GM19099 (cell line): Measurements from ENCODE around the gene DISP3.

Source experiments
- POLR2A ChIP-seq: IDR thresholded peaks from 3 replicates; pipeline ENCODE4 v1.6.1; 2011; ENCODE audit warnings: low read depth; ENCODE audit not compliant: insufficient read length; ENCODE audit errors: extremely low read depth

Gene DISP3

GRCh38 chr1:11514366-11514765, 35.4 kb downstream of the DISP3 start:
- no peak for TF ChIP-seq POLR2A

DNA sequence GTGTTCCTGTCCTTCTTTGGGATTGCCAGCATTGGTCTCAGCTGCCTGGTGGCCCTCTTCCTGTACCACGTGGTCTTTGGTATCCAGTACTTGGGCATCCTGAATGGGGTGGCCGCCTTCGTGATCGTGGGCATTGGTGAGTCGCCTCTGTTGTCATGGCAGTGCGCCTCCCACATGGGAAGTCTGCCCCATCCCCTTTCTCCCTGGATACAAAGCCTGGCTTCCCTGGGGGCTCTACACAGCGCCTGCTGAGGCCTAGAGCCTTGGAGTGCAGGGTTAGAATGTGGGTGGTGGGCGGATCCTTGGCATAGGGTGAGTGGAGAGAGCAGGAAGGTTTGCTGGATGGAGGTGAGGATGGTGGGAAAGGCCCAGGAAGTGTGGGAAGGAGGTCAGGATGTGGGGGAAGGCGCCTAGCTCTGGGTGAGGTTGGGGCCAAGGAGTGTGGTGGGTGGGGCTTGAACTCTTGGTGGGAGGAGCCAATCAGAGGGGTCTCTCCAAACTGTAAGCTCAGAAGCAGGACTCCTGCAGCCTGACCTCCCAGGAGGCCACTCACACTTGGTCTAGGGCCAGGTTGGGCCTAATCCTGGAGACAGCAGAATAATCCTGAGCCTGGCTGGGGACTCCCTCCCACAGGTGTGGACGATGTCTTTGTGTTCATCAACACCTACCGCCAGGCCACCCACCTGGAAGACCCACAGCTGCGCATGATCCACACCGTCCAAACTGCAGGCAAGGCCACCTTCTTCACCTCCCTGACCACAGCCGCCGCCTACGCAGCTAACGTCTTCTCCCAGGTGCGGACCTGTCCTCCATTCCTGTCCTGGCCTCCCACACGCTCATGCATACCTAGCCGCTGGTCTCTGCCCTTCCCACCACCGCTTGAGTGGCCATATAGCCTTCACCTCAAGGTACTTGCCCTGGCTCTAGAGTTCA, 36.7 kb downstream of the DISP3 start:
- no peak for TF ChIP-seq POLR2A

DNA sequence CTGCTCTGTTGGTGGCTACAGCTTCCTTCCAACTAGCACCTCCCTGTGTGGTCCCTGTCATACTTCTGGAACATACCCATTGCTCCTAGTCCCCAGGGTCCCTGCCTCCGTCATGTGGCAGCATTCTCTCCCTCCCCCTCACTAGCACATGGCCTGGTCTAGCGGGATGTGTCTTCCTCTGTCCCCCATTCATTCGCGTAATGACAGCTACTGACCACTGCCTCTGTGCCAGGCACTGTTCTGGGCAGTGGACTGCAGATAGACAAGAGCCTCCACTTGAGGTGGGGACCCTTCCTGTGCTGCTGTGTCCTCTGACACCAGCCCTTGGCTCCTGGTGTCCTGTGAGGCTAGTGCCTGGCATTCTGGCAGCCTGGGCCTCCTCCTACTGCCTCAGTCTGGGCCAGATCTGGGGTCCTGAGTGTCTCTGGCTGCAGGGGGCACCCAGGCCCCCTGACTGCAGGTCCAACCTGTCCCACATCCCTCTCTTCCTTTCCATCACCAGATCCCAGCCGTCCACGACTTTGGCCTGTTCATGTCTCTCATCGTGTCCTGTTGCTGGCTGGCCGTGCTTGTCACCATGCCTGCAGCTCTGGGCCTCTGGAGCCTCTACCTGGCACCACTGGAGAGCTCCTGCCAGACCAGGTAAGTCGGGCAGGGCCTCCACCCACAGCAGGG, 38.1 kb downstream of the DISP3 start:
- TF ChIP-seq POLR2A: no peak

- TF ChIP-seq POLR2A: no peak
Measured at GRCh38 chr1:11518016-11518701, 39.2 kb downstream of the DISP3 start.

GRCh38 chr1:11518791-11519628, 40.1 kb downstream of the DISP3 start:
- no peak for TF ChIP-seq POLR2A

DNA sequence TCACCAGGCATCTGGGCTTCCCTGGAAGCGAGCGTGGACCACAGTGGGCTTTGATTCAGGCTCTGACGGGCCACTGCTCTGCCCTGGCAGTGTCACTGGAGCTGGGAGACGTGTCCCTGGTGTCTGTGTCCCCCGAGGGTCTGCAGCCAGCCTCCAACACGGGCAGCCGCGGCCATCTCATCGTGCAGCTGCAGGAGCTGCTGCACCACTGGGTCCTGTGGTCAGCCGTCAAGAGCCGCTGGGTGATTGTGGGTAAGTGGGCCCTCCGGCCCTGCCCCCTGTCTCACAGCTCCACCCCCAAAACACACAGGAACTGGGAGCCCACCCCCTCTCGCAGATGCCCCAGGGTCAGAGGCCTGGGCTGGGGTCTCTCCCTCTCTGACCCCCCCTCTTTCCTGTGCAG, 40.7 kb downstream of the DISP3 start:
- TF ChIP-seq POLR2A: no peak

GRCh38 chr1:11520531-11521233, 41.7 kb downstream of the DISP3 start:
- no peak for TF ChIP-seq POLR2A

DNA sequence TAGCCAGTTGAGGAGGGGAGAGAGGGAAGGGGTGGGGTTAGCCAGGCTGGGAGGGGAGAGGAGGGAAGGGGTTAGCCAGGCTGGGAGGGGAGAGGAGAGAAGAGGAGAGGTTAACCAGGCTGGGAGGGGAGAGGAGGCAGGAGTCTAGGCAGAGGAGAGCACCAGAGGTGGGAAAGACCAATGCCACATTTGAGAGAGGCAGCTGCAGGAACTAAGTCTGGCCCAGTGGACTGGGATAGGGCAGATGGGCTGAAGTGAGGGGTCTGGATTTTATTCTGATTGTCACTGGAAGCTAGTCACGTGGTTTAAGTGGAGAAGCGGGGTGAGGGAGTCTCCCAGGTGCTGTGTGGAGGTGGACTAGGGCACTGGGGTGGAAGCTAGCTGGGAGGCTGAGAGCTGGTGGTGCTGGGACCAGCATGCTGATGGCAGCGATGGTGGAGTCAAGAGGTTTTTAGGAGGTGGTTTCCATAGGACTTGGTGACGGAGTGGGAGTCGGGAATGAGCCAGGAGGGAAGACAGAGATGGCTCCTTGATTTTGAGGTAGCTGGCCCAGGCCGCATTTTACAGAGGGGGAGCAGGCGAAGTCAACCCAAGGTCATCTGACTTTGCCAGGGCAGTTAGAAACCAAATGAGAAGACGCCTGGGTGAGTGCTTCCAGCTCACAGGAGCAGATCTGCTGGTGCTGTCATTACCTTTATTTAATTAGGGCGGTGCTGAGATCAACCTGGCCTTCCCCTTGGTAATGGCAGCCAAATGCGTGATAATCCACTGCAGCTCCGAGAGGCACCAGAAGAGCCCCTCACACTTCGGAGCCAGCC, 42.8 kb downstream of the DISP3 start:
- TF ChIP-seq POLR2A: no peak

- TF ChIP-seq POLR2A: no peak
Measured at GRCh38 chr1:11522400-11523235, 43.7 kb downstream of the DISP3 start.

DNA sequence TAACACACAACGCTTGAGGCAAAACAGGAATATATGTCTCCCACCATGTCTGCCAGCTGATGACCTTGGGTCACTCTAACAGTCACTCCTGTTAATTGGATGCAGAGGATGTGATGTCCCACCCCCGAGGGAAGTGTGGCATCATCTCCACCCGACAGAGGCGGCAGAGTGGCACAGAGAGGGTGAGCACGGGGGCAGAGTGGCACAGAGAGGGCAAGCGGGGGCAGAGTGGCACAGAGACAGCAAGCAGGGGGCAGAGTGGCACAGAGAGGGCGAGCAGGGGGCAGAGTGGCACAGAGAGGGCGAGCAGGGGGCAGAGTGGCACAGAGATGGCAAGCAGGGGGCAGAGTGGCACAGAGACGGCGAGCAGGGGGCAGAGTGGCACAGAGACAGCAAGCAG, 44.3 kb downstream of the DISP3 start:
- TF ChIP-seq POLR2A: no peak

DNA sequence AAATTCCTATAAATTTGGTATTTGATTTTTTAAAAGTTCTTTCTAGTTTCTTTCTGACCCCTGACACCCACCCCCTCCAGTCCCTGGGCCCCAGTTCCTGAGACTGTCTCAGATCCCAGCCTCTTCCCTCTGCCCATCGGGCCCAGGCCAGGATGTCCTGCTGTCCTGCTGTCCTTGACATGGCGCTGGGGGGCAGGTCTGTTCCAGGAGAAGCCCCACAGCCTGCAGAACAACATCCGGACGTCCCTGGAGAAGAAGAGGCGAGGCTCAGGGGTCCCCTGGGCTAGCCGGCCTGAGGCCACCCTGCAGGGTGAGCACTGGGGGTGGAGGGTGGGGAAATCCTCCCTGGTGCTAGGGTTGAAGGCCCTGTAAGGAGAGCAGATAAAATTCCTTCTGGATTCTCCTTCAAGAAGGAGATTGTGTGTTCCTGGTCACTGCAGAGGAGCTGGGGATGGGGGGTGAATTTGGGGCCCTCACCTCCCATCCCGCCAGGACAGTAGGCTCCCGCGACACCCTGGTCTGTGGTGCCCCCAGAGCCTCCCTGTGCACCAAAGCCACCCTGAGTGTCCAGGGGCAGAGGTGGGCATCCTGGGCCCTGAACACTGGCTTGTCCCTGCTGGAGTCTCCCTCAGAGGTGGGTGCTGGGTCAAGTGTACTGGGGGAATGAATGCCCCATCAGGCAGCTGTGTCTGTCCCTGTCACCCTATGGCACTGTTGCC, 45.0 kb downstream of the DISP3 start:
- no peak for TF ChIP-seq POLR2A

DNA sequence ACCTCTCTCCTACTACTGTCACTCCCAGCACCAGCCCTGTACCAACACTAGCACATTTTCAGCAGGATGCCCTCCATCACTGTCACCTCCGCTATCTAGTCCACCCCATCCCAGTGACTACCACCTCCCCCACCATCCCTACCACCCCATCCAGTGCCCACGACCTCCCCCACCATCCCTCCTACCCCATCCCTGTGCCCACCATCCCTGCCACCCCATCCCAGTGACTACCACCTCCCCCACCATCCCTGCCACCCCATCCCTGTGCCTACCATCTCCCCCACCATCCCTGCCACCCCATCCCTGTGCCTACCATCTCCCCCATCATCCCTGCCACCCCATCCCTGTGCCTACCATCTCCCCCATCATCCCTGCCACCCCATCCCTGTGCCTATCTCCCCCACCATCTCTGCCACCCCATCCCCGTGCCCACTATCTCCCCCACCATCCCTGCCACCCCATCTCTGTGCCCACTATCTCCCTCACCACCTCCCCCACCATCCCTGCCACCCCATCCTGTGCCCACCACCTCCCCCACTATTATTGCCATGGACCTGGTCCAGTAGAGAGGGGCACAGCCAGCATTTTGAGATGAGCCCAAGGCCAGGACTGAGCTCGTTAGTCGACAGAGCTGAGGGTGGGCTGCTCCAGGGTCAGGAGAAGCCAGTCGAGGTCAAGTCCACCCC, 45.7 kb downstream of the DISP3 start:
- no peak for TF ChIP-seq POLR2A

GRCh38 chr1:11525151-11525505, 46.2 kb downstream of the DISP3 start:
- TF ChIP-seq POLR2A: no peak
